GM15510 (cell line): ENCODE results near the gene PAGE2.

ENCODE experiments used
- POLR2A ChIP-seq: IDR thresholded peaks from 3 replicates; pipeline ENCODE4 v1.6.1; 2011; ENCODE audit warnings: borderline replicate concordance; ENCODE audit not compliant: insufficient read length; ENCODE audit errors: extremely low read depth

PAGE2 gene

GRCh38 chrX:55088795-55089489, at the start of gene PAGE2:
Gene PAGE2 (plus strand): TSS chrX:55089018. CDS start chrX:55090021, 1,003 bp downstream.
- no peak for TF ChIP-seq POLR2A

DNA sequence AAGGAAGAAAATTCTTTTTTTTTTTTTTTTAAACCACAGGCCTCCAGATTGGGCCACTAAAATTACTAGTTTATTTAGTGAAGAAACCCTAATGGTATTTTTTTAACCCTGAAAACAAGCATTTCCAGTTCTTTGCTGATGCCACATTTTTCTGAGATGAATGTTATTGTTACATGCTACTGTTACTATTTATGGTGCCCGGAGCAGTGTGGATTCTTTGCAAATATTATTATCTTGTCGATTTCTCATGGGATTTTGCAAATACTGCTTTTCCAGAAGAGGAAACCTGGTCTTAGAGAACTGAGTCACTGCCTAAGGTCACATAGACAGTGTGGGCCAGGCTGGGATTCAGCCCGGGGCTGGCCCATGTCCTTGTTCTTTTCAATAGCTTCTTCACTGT, 49.3 kb upstream of the PAGE2 start:
- TF ChIP-seq POLR2A = no peak

GRCh38 chrX:55041514-55041913, 47.3 kb upstream of the PAGE2 start:
- TF ChIP-seq POLR2A = no peak

DNA sequence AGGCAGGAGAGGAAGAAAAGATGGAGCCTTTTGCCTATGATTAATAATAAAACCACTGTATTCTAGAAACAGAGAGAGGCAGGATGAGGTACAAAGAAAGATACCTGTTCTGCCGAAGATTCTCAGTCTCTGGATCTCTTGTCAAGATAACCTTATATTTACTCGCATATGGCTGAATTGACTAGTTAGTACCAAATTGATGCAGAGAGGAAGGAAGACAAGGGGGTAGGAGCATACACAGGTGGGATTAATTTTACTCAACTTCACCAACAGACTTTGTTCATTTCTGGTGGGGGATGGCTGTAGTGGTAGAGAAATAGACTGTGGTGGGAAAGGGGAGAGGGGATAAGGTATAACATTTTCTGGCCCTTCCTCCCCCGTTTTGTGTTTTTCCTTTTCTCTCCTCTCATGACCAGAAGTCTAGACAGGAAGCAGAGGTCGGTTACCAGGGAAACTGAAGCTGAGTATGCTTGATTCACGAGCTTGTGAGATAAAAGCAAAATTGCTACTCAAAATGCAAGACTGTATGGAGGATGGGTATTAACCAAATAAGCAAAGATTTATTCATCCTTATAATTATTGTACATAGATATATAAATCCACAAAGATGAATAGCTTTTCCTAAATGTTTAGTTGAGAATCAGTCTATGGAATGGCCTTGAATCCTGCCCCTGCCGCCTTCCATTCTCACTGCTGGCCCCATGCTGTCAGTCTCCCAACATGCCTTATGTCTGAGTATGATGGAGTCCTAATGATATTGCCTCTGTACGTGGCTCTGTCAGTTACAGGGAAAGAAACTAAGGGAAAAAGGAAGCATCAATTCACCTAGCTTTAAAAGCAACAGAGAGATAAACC, 31.8 kb upstream of the PAGE2 start:
- no peak for TF ChIP-seq POLR2A

- TF ChIP-seq POLR2A = no peak
Measured at GRCh38 chrX:55057675-55058249, 31.1 kb upstream of the PAGE2 start.

GRCh38 chrX:55072286-55072685, 16.5 kb upstream of the PAGE2 start:
- no peak for TF ChIP-seq POLR2A

DNA sequence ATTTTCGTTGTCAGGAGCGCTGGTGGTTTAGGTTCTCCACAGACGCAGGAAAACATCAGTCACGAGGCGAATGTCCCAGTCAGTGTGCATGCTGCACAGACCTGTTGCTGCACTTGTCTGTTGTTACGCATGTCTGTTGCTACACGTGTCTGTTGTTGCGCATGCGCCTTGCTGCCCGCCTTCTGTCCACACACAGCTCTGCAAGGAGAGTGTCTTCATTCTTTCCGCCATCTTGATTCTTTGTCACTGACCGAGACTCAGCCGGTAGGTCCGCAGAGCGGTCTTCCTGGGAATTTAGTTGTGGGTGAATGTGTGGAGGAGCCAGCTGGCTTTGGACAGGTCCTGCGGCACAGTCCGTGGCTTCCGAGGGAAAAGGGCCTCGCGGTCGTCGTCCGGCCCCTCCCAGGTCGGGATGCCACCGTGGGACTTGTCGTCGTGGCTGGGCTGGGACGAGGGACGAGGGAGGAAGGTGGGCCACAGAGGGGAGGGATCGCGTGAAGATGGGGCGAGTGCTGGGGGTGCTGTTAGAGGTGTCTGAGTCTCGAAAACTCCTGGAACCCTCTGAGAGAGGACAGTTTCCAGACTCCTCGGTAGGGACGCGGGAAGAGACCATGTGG, 13.9 kb upstream of the PAGE2 start, which contains the start of gene PAGE2B:
Gene PAGE2B, plus strand, starts transcription at position 180 of the 617 bp plus-strand sequence. CDS start 1,012 bp downstream, outside the sequence.
- TF ChIP-seq POLR2A = no peak

- no peak for TF ChIP-seq POLR2A
Measured at GRCh38 chrX:55098691-55099090, 9.9 kb downstream of the PAGE2 start.

DNA sequence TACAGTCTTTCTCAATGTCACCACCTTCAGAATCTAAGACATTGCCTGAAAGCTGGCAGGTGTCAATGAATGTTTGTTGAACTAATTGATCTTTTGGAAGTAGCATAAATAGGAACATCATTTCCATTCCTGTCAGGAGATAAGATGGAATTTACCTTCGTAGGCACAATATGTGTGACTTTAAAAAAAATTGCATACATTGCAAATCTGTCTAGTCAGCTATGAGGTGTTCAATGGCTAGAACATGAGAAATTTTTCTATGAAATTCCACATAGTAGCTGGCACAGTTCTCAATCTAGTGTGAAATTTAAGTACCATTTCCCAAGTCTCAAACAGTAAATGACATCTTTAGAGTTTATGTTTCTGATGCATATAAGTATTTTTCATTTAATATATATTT, 10.3 kb downstream of the PAGE2 start:
- TF ChIP-seq POLR2A = no peak

GRCh38 chrX:55102754-55103153, 13.9 kb downstream of the PAGE2 start:
- no peak for TF ChIP-seq POLR2A

- no peak for TF ChIP-seq POLR2A
Measured at GRCh38 chrX:55107262-55107661, 18.4 kb downstream of the PAGE2 start.

GRCh38 chrX:55107911-55108310, 19.1 kb downstream of the PAGE2 start:
- TF ChIP-seq POLR2A = no peak

- no peak for TF ChIP-seq POLR2A
Measured at GRCh38 chrX:55109306-55109705, 20.5 kb downstream of the PAGE2 start.

DNA sequence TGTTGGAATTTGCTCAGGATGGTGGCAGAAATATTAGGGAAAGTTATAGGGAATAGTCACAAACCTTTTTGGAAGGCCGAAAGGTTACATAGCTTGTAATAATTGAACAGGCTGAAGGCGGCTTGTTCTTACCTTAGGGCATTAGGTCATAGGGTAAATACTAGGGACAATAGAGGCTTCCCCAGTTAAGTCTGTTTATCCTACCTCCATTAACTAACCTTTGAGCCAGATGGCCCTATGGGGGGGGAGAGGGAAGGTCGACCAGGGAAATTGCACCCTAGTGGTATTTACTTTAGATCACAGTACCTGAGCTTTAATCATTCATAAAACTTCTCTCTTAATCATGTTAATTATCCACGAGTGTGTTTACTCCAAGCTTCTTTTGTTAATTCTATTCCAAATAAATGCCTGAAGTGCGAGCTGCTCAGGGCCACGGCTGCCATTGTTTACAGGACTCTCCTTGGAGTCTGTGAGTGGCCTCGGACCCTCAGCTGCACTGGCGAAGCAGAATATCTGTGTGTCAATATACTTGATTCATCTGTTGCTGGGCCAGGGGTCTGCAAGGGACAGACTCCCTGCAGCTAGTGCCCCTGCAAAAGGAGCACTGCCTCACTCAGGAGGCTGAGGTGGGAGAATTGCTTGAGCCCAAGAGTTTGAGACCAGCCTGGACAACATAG, 22.9 kb downstream of the PAGE2 start:
- no peak for TF ChIP-seq POLR2A
